CD14-positive monocyte (primary cell): ENCODE measurements around the gene MYO7A. TPM values are rescaled to one million over a fixed set of nuclear protein-coding genes. Genes with fewer than 3 reads are reported as not detected.

Source experiments
- DNase-seq, 3 donors: peaks; one replicate each; pipeline ENCODE4 v3.0.0-alpha.2; 2011 to 2022
- H2AFZ ChIP-seq: 2 replicates; pipeline ENCODE4 v1.6.0; 2012; ENCODE audit warnings: mild to moderate bottlenecking, low read depth, low read length, inconsistent platforms; ENCODE audit not compliant: insufficient read depth, poor library complexity, severe bottlenecking
- H3K27ac ChIP-seq, 2 donors: 1 replicate in 1 of 2; 2 replicates in 1 of 2; pipeline ENCODE4 v1.5.1; 2012 to 2013; ENCODE audit warnings: low read length in 2 of 2, control low read depth in 1 of 2, inconsistent platforms in 1 of 2, low read depth in 1 of 2, mild to moderate bottlenecking in 1 of 2
- H3K27me3 ChIP-seq, 2 donors: one replicate each; pipeline versions ENCODE4 v1.6.0 to v1.6.1; 2011 to 2013; ENCODE audit warnings: low read length in 2 of 2; ENCODE audit not compliant: control insufficient read depth in 2 of 2, insufficient read depth in 2 of 2
- H3K36me3 ChIP-seq, 2 donors: replicated peaks in 1 of 2; 1 replicate in 1 of 2; 2 replicates in 1 of 2; pipeline versions ENCODE4 v1.5.1 to v1.6.1; 2012 to 2013; ENCODE audit warnings: low read length in 2 of 2, control low read depth in 1 of 2, inconsistent platforms in 1 of 2, mild to moderate bottlenecking in 1 of 2; ENCODE audit not compliant: insufficient read depth in 2 of 2, control insufficient read depth in 1 of 2
- H3K4me1 ChIP-seq, 2 donors: 1 replicate in 1 of 2; 2 replicates in 1 of 2; pipeline versions ENCODE4 v1.5.1 to v1.6.1; 2012 to 2013; ENCODE audit warnings: low read length in 2 of 2, control low read depth in 1 of 2, inconsistent platforms in 1 of 2, mild to moderate bottlenecking in 1 of 2, moderate library complexity in 1 of 2; ENCODE audit not compliant: insufficient read depth in 2 of 2, control insufficient read depth in 1 of 2
- H3K4me2 ChIP-seq: replicated peaks from 2 replicates; pipeline ENCODE3; 2012; ENCODE audit warnings: low read length, moderate library complexity, mild to moderate bottlenecking; ENCODE audit not compliant: poor library complexity, severe bottlenecking; ENCODE audit errors: extremely low read depth
- H3K4me3 ChIP-seq, 3 experiments: fragments of 200-600 bp in 1 of 3; sonication (generic) in 1 of 3; replicated peaks in 1 of 3; 1 replicate in 2 of 3; 2 replicates in 1 of 3; pipeline ENCODE4 v1.5.1; 2011 to 2013; ENCODE audit warnings: low read length in 3 of 3, mild to moderate bottlenecking in 3 of 3, control low read depth in 2 of 3, low read depth in 2 of 3, inconsistent platforms in 1 of 3, moderate library complexity in 1 of 3
- H3K79me2 ChIP-seq: 2 replicates; pipeline ENCODE4 v1.6.0; 2012; ENCODE audit warnings: mild to moderate bottlenecking, control low read depth, inconsistent platforms, low read length, moderate library complexity; ENCODE audit not compliant: insufficient read depth
- H3K9ac ChIP-seq: 2 replicates; pipeline ENCODE4 v1.6.0; 2017; ENCODE audit warnings: low read length, mild to moderate bottlenecking; ENCODE audit not compliant: insufficient read depth, poor library complexity, severe bottlenecking
- H3K9me3 ChIP-seq, 2 donors: replicated peaks in 1 of 2; 1 replicate in 1 of 2; 2 replicates in 1 of 2; pipeline versions ENCODE4 v1.5.1 to v1.6.1; 2012 to 2013; ENCODE audit warnings: low read length in 2 of 2, control low read depth in 1 of 2; ENCODE audit not compliant: control insufficient read depth in 1 of 2, insufficient read depth in 1 of 2
- H4K20me1 ChIP-seq: 2 replicates; pipeline ENCODE4 v1.6.0; 2012; ENCODE audit warnings: mild to moderate bottlenecking, low read length, control low read depth, moderate library complexity; ENCODE audit not compliant: insufficient read depth
- H3K27ac Mint-ChIP-seq, 7 donors: one replicate each; pipeline ENCODE4 v1.8.0; 2020; ENCODE audit warnings: mild to moderate bottlenecking in 7 of 7, mixed read lengths in 7 of 7, moderate library complexity in 6 of 7, inconsistent platforms in 2 of 7
- H3K27me3 Mint-ChIP-seq, 3 donors: one replicate each; pipeline ENCODE4 v1.8.0; 2021 to 2022; ENCODE audit warnings: low read depth in 3 of 3, mild to moderate bottlenecking in 3 of 3, mixed read lengths in 3 of 3, moderate library complexity in 3 of 3, inconsistent platforms in 1 of 3
- H3K36me3 Mint-ChIP-seq, 2 donors: one replicate each; pipeline ENCODE4 v1.8.0; 2020; ENCODE audit warnings: mixed read lengths in 2 of 2, inconsistent platforms in 1 of 2, mild to moderate bottlenecking in 1 of 2
- H3K4me1 Mint-ChIP-seq: one replicate; pipeline ENCODE4 v1.8.0; 2020; ENCODE audit warnings: mild to moderate bottlenecking, mixed read lengths
- H3K4me3 Mint-ChIP-seq, 2 donors: one replicate each; pipeline ENCODE4 v1.8.0; 2020; ENCODE audit warnings: mild to moderate bottlenecking in 2 of 2, mixed read lengths in 2 of 2, moderate library complexity in 1 of 2
- H3K9me3 Mint-ChIP-seq, 7 donors: one replicate each; pipeline ENCODE4 v1.8.0; 2020 to 2022; ENCODE audit warnings: mixed read lengths in 7 of 7, mild to moderate bottlenecking in 6 of 7, moderate library complexity in 6 of 7, inconsistent platforms in 2 of 7
- CTCF ChIP-seq: fragments of 200-600 bp; IDR thresholded peaks from one replicate; pipeline ENCODE4 v1.8.0; 2022; ENCODE audit warnings: antibody characterized with exemption, mild to moderate bottlenecking
- WGBS: methylation state at CpG from one replicate; pipeline ENCODE4 v1.1.5; 2013; ENCODE audit warnings: missing lambda C conversion rate; ENCODE audit not compliant: insufficient coverage; 5-methylcytosine and 5-hydroxymethylcytosine counted together
- intact Hi-C, 2 donors: fragments of 100-400 bp; cut with micrococcal nuclease; formaldehyde crosslinking; loops; one replicate each; pipeline versions ENCODE4 v1.15.0 to v1.15.1; 2023
- polyA plus RNA-seq, 3 donors: library from polyadenylated mRNA; depleted of rRNA in 1 of 3; unstranded in 2 of 3; stranded (reverse) in 1 of 3; fragments of 300-500 nt in 2 of 3; fragments of >200 nt in 1 of 3; fragmentation: Illumina TruSeq in 2 of 3; gene quantifications; 1 replicate in 2 of 3; 2 replicates in 1 of 3; pipeline ENCODE4 v1.2.3, GENCODE V29; 2012 to 2021

MYO7A gene
- polyA plus RNA-seq, 3 donors: 3.5 to 7.8 (median 3.6) TPM

- no peak overlapping the region for H3K27ac ChIP-seq
- Mint-ChIP-seq H3K9me3 (peaks cover 0 to 3% (median 0%) of the 10 kb centered on the region in 7 donors), H3K36me3 (no peaks in the 10 kb centered on the region), H3K4me1 (peaks cover 15% of the 10 kb centered on the region), H3K27ac (no peak overlapping the region), H3K27me3 (peaks cover 6 to 24% (median 10%) of the 10 kb centered on the region in 3 donors), H3K4me3 (no peak overlapping the region)
- no peaks in the 10 kb centered on the region for H4K20me1 ChIP-seq
- intact Hi-C loops: no loop called here
- no peaks in the 10 kb centered on the region for H3K36me3 ChIP-seq
- no peak overlapping the region for H3K4me2 ChIP-seq
- H3K9ac ChIP-seq: no peak overlapping the region
- 97% methylated on average over 26 of the region's 26 CpGs for WGBS
- DNase-seq: no peak
- peaks cover 0 to 2% of the 10 kb centered on the region in 2 donors for H3K4me1 ChIP-seq
- H3K9me3 ChIP-seq: no peaks in the 10 kb centered on the region
- H3K27me3 ChIP-seq: no peaks in the 10 kb centered on the region
- H2AFZ ChIP-seq: no peak overlapping the region
- H3K79me2 ChIP-seq: no peaks in the 10 kb centered on the region
- no peak for TF ChIP-seq CTCF
- H3K4me3 ChIP-seq: no peak overlapping the region
Measured at GRCh38 chr11:77156396-77157195, 28.6 kb downstream of the MYO7A start.

DNA sequence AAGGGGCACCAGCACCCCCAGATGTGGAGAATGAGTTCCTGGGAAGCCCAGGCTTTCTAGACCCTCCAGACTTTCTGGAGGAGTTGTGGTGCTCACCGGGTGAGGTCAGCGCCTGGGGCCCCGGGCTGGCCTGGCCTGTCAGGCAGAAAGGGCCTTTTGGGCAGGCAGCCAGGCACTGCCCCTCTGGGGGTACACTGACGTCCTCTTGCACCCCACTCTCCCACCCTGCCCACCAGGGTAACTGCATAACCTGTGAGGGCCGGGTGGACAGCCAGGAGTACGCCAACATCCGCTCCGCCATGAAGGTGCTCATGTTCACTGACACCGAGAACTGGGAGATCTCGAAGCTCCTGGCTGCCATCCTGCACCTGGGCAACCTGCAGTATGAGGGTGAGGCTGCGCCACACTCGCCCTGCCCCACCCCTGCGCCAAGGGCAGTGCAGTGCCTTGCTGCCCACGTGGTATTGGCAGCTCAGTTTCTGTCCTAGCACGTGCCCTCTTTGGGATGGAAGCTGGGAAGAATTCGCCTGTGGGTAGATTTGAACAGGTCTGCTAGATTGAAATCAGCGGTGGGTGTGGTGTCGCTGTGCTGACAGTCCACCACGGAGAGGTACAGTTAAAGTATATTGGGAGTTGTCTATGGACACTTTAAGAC is 30.1 kb downstream of the MYO7A start:
- H2AFZ ChIP-seq: no peak overlapping the region
- no peak overlapping the region for H3K27ac Mint-ChIP-seq
- H4K20me1 ChIP-seq: no peaks in the 10 kb centered on the region
- no peak overlapping the region for H3K27ac ChIP-seq
- H3K4me3 Mint-ChIP-seq: no peak overlapping the region
- H3K4me2 ChIP-seq: no peak overlapping the region
- 94% methylated on average over 15 of the region's 19 CpGs for WGBS
- no peak for DNase-seq
- no peaks in the 10 kb centered on the region for H3K9me3 ChIP-seq
- no peaks in the 10 kb centered on the region for H3K79me2 ChIP-seq
- H3K4me1 ChIP-seq: no peaks in the 10 kb centered on the region
- no peak for TF ChIP-seq CTCF
- H3K9me3 Mint-ChIP-seq: peaks cover 0 to 3% (median 0%) of the 10 kb centered on the region in 7 donors
- peaks cover under 1% of the 10 kb centered on the region for H3K4me1 Mint-ChIP-seq
- no peaks in the 10 kb centered on the region for H3K36me3 ChIP-seq
- no peak overlapping the region for H3K9ac ChIP-seq
- no peaks in the 10 kb centered on the region for H3K27me3 ChIP-seq
- peaks cover 2 to 9% (median 5%) of the 10 kb centered on the region in 3 donors for H3K27me3 Mint-ChIP-seq
- H3K36me3 Mint-ChIP-seq: no peaks in the 10 kb centered on the region
- intact Hi-C loops: no loop called here
- H3K4me3 ChIP-seq: no peak overlapping the region
